HepG2 (cell line): ENCODE results near the gene SEMA4A. TPM values are rescaled to one million over a fixed set of nuclear protein-coding genes. Genes with fewer than 3 reads are reported as not detected.

ENCODE experiments used
- HES4 ChIP-seq: sonication (generic); formaldehyde crosslinking; IDR thresholded peaks from 2 replicates; pipeline ENCODE4 v1.9.0; 2021; ENCODE audit warnings: mild to moderate bottlenecking, missing genetic modification reagents, borderline replicate concordance
- HNRNPUL1 ChIP-seq: fragments of 200-400 bp; formaldehyde crosslinking; IDR thresholded peaks from 2 replicates; pipeline ENCODE4 v1.6.1; 2017; ENCODE audit warnings: low read depth, mild to moderate bottlenecking, low read length, moderate library complexity
- IKZF4 ChIP-seq: sonication (generic); formaldehyde crosslinking; IDR thresholded peaks from 2 replicates; pipeline ENCODE4 v1.5.1; 2020; ENCODE audit warnings: borderline replicate concordance, mild to moderate bottlenecking, low read depth, missing genetic modification reagents; ENCODE audit errors: not compliant biosample characterization
- KAT8 ChIP-seq: IDR thresholded peaks from 2 replicates; pipeline ENCODE4 v1.6.1; 2016; ENCODE audit warnings: missing genetic modification reagents, missing compliant biosample characterization
- KDM5A ChIP-seq: fragments of 200-600 bp; sonication (generic); IDR thresholded peaks from 2 replicates; pipeline ENCODE4 v1.7.0; 2018; ENCODE audit warnings: antibody characterized with exemption, mild to moderate bottlenecking, low read length, borderline replicate concordance
- MEF2D ChIP-seq: sonication (generic); formaldehyde crosslinking; IDR thresholded peaks from 2 replicates; pipeline ENCODE4 v1.5.1; 2020; ENCODE audit warnings: mild to moderate bottlenecking, missing genetic modification reagents
- NFKBIZ ChIP-seq: IDR thresholded peaks from 2 replicates; pipeline ENCODE4 v1.6.1; 2018; ENCODE audit warnings: missing genetic modification reagents, missing compliant biosample characterization
- POLR2G ChIP-seq: fragments of 200-400 bp; formaldehyde crosslinking; IDR thresholded peaks from 2 replicates; pipeline ENCODE4 v1.6.1; 2018; ENCODE audit warnings: mild to moderate bottlenecking, low read depth, low read length, moderate library complexity
- RFX1 ChIP-seq: fragments of 450-650 bp; IDR thresholded peaks from 2 replicates; pipeline ENCODE4 v1.6.1; 2017
- TAF15 ChIP-seq: fragments of 200-400 bp; formaldehyde crosslinking; IDR thresholded peaks from one replicate; pipeline ENCODE4 v1.6.1; 2018; ENCODE audit warnings: mild to moderate bottlenecking, low read depth, low read length; ENCODE audit not compliant: poor library complexity, severe bottlenecking
- ZNF10 ChIP-seq: sonication (generic); formaldehyde crosslinking; IDR thresholded peaks from 2 replicates; pipeline ENCODE4 v1.4.0; 2020; ENCODE audit warnings: mild to moderate bottlenecking, low read depth, missing genetic modification reagents, borderline replicate concordance
- ZNF138 ChIP-seq: sonication (generic); formaldehyde crosslinking; IDR thresholded peaks from 2 replicates; pipeline ENCODE4 v1.5.0; 2020; ENCODE audit warnings: mild to moderate bottlenecking, low read depth, missing genetic modification reagents
- ZNF225 ChIP-seq: sonication (generic); formaldehyde crosslinking; IDR thresholded peaks from 2 replicates; pipeline ENCODE4 v1.4.0; 2020; ENCODE audit warnings: mild to moderate bottlenecking, missing genetic modification reagents
- ZNF24 ChIP-seq: fragments of 450-650 bp; IDR thresholded peaks from 2 replicates; pipeline ENCODE4 v1.6.1; 2017; ENCODE audit warnings: antibody characterized with exemption, mild to moderate bottlenecking
- ZNF580 ChIP-seq: IDR thresholded peaks from 2 replicates; pipeline ENCODE4 v1.6.1; 2016; ENCODE audit warnings: low read depth, borderline replicate concordance
- ZNF703 ChIP-seq: sonication (generic); formaldehyde crosslinking; IDR thresholded peaks from 2 replicates; pipeline ENCODE4 v1.5.1; 2020; ENCODE audit warnings: missing genetic modification reagents, mild to moderate bottlenecking, moderate library complexity, borderline replicate concordance
- ZNF737 ChIP-seq: sonication (generic); formaldehyde crosslinking; IDR thresholded peaks from 2 replicates; pipeline ENCODE4 v1.5.0; 2020; ENCODE audit warnings: missing genetic modification reagents, mild to moderate bottlenecking, borderline replicate concordance
- ZNF740 ChIP-seq: sonication (generic); formaldehyde crosslinking; IDR thresholded peaks from 2 replicates; pipeline ENCODE4 v1.4.0; 2020; ENCODE audit warnings: missing genetic modification reagents
- ZNF746 ChIP-seq: sonication (generic); formaldehyde crosslinking; IDR thresholded peaks from 2 replicates; pipeline ENCODE4 v1.8.0; 2022; ENCODE audit warnings: mild to moderate bottlenecking, missing genetic modification reagents
- ZNF83 ChIP-seq: sonication (generic); formaldehyde crosslinking; IDR thresholded peaks from 2 replicates; pipeline ENCODE4 v1.4.0; 2020; ENCODE audit warnings: missing genetic modification reagents, mild to moderate bottlenecking, borderline replicate concordance
- ZNF883 ChIP-seq: sonication (generic); formaldehyde crosslinking; IDR thresholded peaks from 2 replicates; pipeline ENCODE4 v1.5.1; 2020; ENCODE audit warnings: mild to moderate bottlenecking, missing genetic modification reagents; ENCODE audit errors: not compliant biosample characterization
- polyA plus RNA-seq, 8 experiments: library from polyadenylated mRNA; depleted of rRNA in 3 of 8; stranded (reverse) in 7 of 8; unstranded in 1 of 8; fragments of >200 nt; fragmentation: Illumina TruSeq in 4 of 8; extraction: Trizol in 4 of 8; gene quantifications; 2 replicates each; pipeline versions ENCODE4 v1.2.1 to v1.2.3, GENCODE V29; 2011 to 2016; ENCODE audit warnings: low read depth in 4 of 8, missing spikeins in 1 of 8, mixed read lengths in 1 of 8; ENCODE audit not compliant: insufficient read depth in 1 of 8
- total RNA-seq, 5 experiments: library from RNA; depleted of rRNA; stranded (reverse); fragments of >200 nt; fragmentation: Illumina TruSeq; extraction: Trizol; gene quantifications; 2 replicates each; pipeline ENCODE4 v1.2.3, GENCODE V29; 2016; ENCODE audit warnings: low read depth in 1 of 5

The SEMA4A gene
- total and polyA plus RNA-seq, 2 of the 13 experiments (the other 11 are each of a cell fraction or from before 2014, with no cell fraction given) = 0.09 to 0.20 TPM

- 0 out of 2 replicates have a peak, but pooled peaks have one; percentile 27 for TF ChIP-seq KAT8 (CRISPR knock-in tag)
- TF ChIP-seq IKZF4 = no peak
- TF ChIP-seq ZNF883 (CRISPR knock-in tag) = no peak
- TF ChIP-seq ZNF746 (CRISPR knock-in tag) = no peak
- no peak for TF ChIP-seq ZNF83
- no peak for TF ChIP-seq ZNF703 (CRISPR knock-in tag)
- TF ChIP-seq MEF2D (CRISPR knock-in tag) = peak; percentile 44; the same call in 1 of the 2 replicates
- TF ChIP-seq RFX1 = no peak
- TF ChIP-seq KDM5A = no peak
- TF ChIP-seq HNRNPUL1 = no peak
- TF ChIP-seq POLR2G = peak; percentile 60
- no peak for TF ChIP-seq TAF15
- no peak for TF ChIP-seq ZNF737 (CRISPR knock-in tag)
- no peak for TF ChIP-seq ZNF24
- no peak for TF ChIP-seq NFKBIZ
- 0 out of 2 replicates have a peak, but pooled peaks have one; percentile 55 for TF ChIP-seq ZNF138 (CRISPR knock-in tag)
- TF ChIP-seq HES4 = no peak
- no peak for TF ChIP-seq ZNF580 (CRISPR knock-in tag)
- peak; percentile 52; the same call in 1 of the 2 replicates for TF ChIP-seq ZNF225
- TF ChIP-seq ZNF740 (CRISPR knock-in tag) = no peak
- no peak for TF ChIP-seq ZNF10
Measured at GRCh38 chr1:156140879-156141707, 12.3 kb upstream of the SEMA4A start (continued).
